HEK293 (cell line): Measurements from ENCODE around the gene GRB2.
A peak's percentile ranks its signal among the peaks of the same experiment; 100 is the strongest.

ENCODE experiments used
- KLF8 ChIP-seq: fragments of 450-650 bp; formaldehyde crosslinking; IDR thresholded peaks from 2 replicates; pipeline ENCODE4 v1.5.1; 2016; ENCODE audit warnings: missing biosample characterization, missing genetic modification characterization
- MYNN ChIP-seq: fragments of 450-650 bp; formaldehyde crosslinking; IDR thresholded peaks from 2 replicates; pipeline ENCODE4 v1.5.1; 2016; ENCODE audit warnings: missing biosample characterization, missing genetic modification characterization, borderline replicate concordance
- PATZ1 ChIP-seq: fragments of 450-650 bp; formaldehyde crosslinking; IDR thresholded peaks from 2 replicates; pipeline ENCODE4 v1.5.1; 2016; ENCODE audit warnings: missing biosample characterization, missing genetic modification characterization
- YY1 ChIP-seq: fragments of 450-650 bp; formaldehyde crosslinking; IDR thresholded peaks from 2 replicates; pipeline ENCODE4 v1.5.1; 2018; ENCODE audit warnings: missing biosample characterization, missing genetic modification characterization
- ZBTB20 ChIP-seq: fragments of 450-650 bp; formaldehyde crosslinking; IDR thresholded peaks from 2 replicates; pipeline ENCODE4 v1.5.1; 2016; ENCODE audit warnings: missing biosample characterization, missing genetic modification characterization
- ZBTB21 ChIP-seq: fragments of 450-650 bp; formaldehyde crosslinking; IDR thresholded peaks from 2 replicates; pipeline ENCODE4 v1.5.1; 2017; ENCODE audit warnings: missing biosample characterization, missing genetic modification characterization
- ZBTB48 ChIP-seq: fragments of 450-650 bp; formaldehyde crosslinking; IDR thresholded peaks from 2 replicates; pipeline ENCODE4 v1.5.1; 2016; ENCODE audit warnings: missing biosample characterization, missing genetic modification characterization
- ZBTB8A ChIP-seq: fragments of 450-650 bp; formaldehyde crosslinking; IDR thresholded peaks from 2 replicates; pipeline ENCODE4 v1.5.1; 2016; ENCODE audit warnings: missing biosample characterization, missing genetic modification characterization
- ZEB2 ChIP-seq: fragments of 450-650 bp; formaldehyde crosslinking; IDR thresholded peaks from 2 replicates; pipeline ENCODE4 v1.5.1; 2016; ENCODE audit warnings: missing biosample characterization, missing genetic modification characterization
- ZNF112 ChIP-seq: fragments of 450-650 bp; formaldehyde crosslinking; IDR thresholded peaks from 2 replicates; pipeline ENCODE4 v1.5.0; 2017; ENCODE audit warnings: missing biosample characterization, missing genetic modification characterization
- ZNF121 ChIP-seq: fragments of 450-650 bp; formaldehyde crosslinking; IDR thresholded peaks from 2 replicates; pipeline ENCODE4 v1.5.1; 2016; ENCODE audit warnings: missing biosample characterization, missing genetic modification characterization
- ZNF132 ChIP-seq: fragments of 450-650 bp; formaldehyde crosslinking; IDR thresholded peaks from 2 replicates; pipeline ENCODE4 v1.5.1; 2017; ENCODE audit warnings: missing biosample characterization, missing genetic modification characterization, borderline replicate concordance
- ZNF157 ChIP-seq: fragments of 450-650 bp; formaldehyde crosslinking; IDR thresholded peaks from 2 replicates; pipeline ENCODE4 v1.5.1; 2016; ENCODE audit warnings: missing biosample characterization, missing genetic modification characterization
- ZNF19 ChIP-seq: fragments of 450-650 bp; formaldehyde crosslinking; IDR thresholded peaks from 2 replicates; pipeline ENCODE4; 2016; ENCODE audit warnings: missing biosample characterization, missing genetic modification characterization, low read depth
- ZNF202 ChIP-seq: fragments of 450-650 bp; formaldehyde crosslinking; IDR thresholded peaks from 2 replicates; pipeline ENCODE4 v1.5.1; 2016; ENCODE audit warnings: missing biosample characterization, missing genetic modification characterization, borderline replicate concordance
- ZNF501 ChIP-seq: fragments of 450-650 bp; formaldehyde crosslinking; IDR thresholded peaks from 2 replicates; pipeline ENCODE4 v1.5.1; 2016; ENCODE audit warnings: missing biosample characterization, missing genetic modification characterization
- ZNF529 ChIP-seq: fragments of 450-650 bp; formaldehyde crosslinking; IDR thresholded peaks from 2 replicates; pipeline ENCODE4 v1.5.1; 2017; ENCODE audit warnings: missing genetic modification characterization, missing biosample characterization; ENCODE audit not compliant: insufficient replicate concordance
- ZNF558 ChIP-seq: fragments of 450-650 bp; formaldehyde crosslinking; IDR thresholded peaks from 2 replicates; pipeline ENCODE4 v1.5.1; 2016; ENCODE audit warnings: missing biosample characterization, missing genetic modification characterization
- ZNF561 ChIP-seq: fragments of 450-650 bp; IDR thresholded peaks from 2 replicates; pipeline ENCODE4 v1.5.1; 2018; ENCODE audit warnings: missing biosample characterization, missing genetic modification characterization, borderline replicate concordance
- ZNF610 ChIP-seq: fragments of 450-650 bp; formaldehyde crosslinking; IDR thresholded peaks from 2 replicates; pipeline ENCODE4 v1.5.1; 2016; ENCODE audit warnings: missing biosample characterization, missing genetic modification characterization, borderline replicate concordance
- ZNF658 ChIP-seq: fragments of 450-650 bp; formaldehyde crosslinking; IDR thresholded peaks from 2 replicates; pipeline ENCODE4; 2016; ENCODE audit warnings: missing biosample characterization, missing genetic modification characterization
- ZNF677 ChIP-seq: fragments of 450-650 bp; IDR thresholded peaks from 2 replicates; pipeline ENCODE4 v1.5.0; 2018; ENCODE audit warnings: missing biosample characterization, mild to moderate bottlenecking, missing genetic modification characterization, moderate library complexity
- ZNF747 ChIP-seq: fragments of 450-650 bp; formaldehyde crosslinking; IDR thresholded peaks from 2 replicates; pipeline ENCODE4 v1.5.1; 2016; ENCODE audit warnings: missing biosample characterization, missing genetic modification characterization
- ZNF792 ChIP-seq: fragments of 450-650 bp; formaldehyde crosslinking; IDR thresholded peaks from 2 replicates; pipeline ENCODE4 v1.5.1; 2016; ENCODE audit warnings: missing biosample characterization, missing genetic modification characterization
- ZNF830 ChIP-seq: fragments of 450-650 bp; IDR thresholded peaks from 2 replicates; pipeline ENCODE4 v1.5.0; 2018; ENCODE audit warnings: missing biosample characterization, missing genetic modification characterization, low read depth, mild to moderate bottlenecking, moderate library complexity
- TF ChIP-seq, protein P1 (sequence below): fragments of 450-650 bp; formaldehyde crosslinking; IDR thresholded peaks from 2 replicates; pipeline ENCODE4 v1.5.1; 2016; ENCODE audit warnings: missing biosample characterization, missing genetic modification characterization, low read depth
- TF ChIP-seq, protein P2 (sequence below): fragments of 450-650 bp; formaldehyde crosslinking; IDR thresholded peaks from 2 replicates; pipeline ENCODE4 v1.5.1; 2017; ENCODE audit warnings: missing biosample characterization, mild to moderate bottlenecking, missing genetic modification characterization, moderate library complexity
- TF ChIP-seq, protein P3 (sequence below): fragments of 450-650 bp; formaldehyde crosslinking; IDR thresholded peaks from 2 replicates; pipeline ENCODE4 v1.5.1; 2016; ENCODE audit warnings: missing biosample characterization, missing genetic modification characterization
- TF ChIP-seq, protein P4 (sequence below): fragments of 450-650 bp; formaldehyde crosslinking; IDR thresholded peaks from 2 replicates; pipeline ENCODE4 v1.5.1; 2016; ENCODE audit warnings: missing biosample characterization, missing genetic modification characterization
- TF ChIP-seq, protein P5 (sequence below): fragments of 450-650 bp; formaldehyde crosslinking; IDR thresholded peaks from 2 replicates; pipeline ENCODE4 v1.5.1; 2017; ENCODE audit warnings: missing biosample characterization, missing genetic modification characterization

GRB2 gene

DNA sequence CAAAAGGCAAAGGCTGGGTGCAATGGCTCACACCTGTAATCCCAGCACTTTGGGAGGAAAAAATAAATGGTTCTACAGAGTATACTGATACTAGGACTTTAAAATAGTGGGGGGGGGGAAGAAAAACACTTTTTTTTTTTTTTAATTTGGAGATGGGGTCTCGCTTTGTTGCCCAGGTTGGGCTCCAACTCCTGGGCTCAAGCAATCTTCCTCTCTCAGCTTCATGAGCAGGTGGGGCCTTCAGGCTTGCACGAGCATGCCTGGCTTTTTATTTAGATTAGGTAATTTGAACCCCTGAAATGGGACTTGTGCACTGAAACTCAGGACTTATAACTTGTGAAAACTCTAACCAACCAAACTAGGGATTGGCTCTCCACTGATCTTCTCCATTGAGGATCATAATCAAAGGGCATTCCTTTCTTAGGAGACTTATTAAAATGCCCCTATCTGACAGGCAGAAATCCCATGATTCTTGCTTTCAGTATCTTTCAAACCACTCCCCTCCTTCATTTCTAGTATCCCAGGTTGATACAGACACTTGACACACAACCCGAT, 16.9 kb downstream of the GRB2 start (continued):
- TF ChIP-seq ZEB2 (tag by site-specific recombination) (no peak), ZNF202 (no peak), ZNF19 (tag by site-specific recombination) (no peak), ZNF830 (no peak), ZNF529 (tag by site-specific recombination) (no peak), ZNF112 (no peak), ZNF501 (tag by site-specific recombination) (no peak), PATZ1 (tag by site-specific recombination) (no peak), YY1 (tag by site-specific recombination) (no peak), ZBTB21 (tag by site-specific recombination) (no peak), ZNF792 (tag by site-specific recombination) (no peak), ZNF561 (tag by site-specific recombination) (no peak), ZBTB20 (tag by site-specific recombination) (no peak), ZNF558 (0 out of 2 replicates have a peak, but pooled peaks have one; percentile 16), ZNF157 (no peak), ZNF658 (tag by site-specific recombination) (no peak), ZNF132 (tag by site-specific recombination) (no peak), ZNF610 (no peak), KLF8 (tag by site-specific recombination) (no peak), MYNN (tag by site-specific recombination) (0 out of 2 replicates have a peak, but pooled peaks have one; percentile 22), ZNF677 (tag by site-specific recombination) (no peak), ZNF747 (tag by site-specific recombination) (no peak), ZNF121 (peak; percentile 82), ZBTB48 (tag by site-specific recombination) (no peak), ZBTB8A (tag by site-specific recombination) (peak; percentile 55; the same call in 1 of the 2 replicates)
- TF ChIP-seq, protein P1, sequence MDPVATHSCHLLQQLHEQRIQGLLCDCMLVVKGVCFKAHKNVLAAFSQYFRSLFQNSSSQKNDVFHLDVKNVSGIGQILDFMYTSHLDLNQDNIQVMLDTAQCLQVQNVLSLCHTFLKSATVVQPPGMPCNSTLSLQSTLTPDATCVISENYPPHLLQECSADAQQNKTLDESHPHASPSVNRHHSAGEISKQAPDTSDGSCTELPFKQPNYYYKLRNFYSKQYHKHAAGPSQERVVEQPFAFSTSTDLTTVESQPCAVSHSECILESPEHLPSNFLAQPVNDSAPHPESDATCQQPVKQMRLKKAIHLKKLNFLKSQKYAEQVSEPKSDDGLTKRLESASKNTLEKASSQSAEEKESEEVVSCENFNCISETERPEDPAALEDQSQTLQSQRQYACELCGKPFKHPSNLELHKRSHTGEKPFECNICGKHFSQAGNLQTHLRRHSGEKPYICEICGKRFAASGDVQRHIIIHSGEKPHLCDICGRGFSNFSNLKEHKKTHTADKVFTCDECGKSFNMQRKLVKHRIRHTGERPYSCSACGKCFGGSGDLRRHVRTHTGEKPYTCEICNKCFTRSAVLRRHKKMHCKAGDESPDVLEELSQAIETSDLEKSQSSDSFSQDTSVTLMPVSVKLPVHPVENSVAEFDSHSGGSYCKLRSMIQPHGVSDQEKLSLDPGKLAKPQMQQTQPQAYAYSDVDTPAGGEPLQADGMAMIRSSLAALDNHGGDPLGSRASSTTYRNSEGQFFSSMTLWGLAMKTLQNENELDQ (tag by site-specific recombination): no peak
- TF ChIP-seq, protein P2, sequence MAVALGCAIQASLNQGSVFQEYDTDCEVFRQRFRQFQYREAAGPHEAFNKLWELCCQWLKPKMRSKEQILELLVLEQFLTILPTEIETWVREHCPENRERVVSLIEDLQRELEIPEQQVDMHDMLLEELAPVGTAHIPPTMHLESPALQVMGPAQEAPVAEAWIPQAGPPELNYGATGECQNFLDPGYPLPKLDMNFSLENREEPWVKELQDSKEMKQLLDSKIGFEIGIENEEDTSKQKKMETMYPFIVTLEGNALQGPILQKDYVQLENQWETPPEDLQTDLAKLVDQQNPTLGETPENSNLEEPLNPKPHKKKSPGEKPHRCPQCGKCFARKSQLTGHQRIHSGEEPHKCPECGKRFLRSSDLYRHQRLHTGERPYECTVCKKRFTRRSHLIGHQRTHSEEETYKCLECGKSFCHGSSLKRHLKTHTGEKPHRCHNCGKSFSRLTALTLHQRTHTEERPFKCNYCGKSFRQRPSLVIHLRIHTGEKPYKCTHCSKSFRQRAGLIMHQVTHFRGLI: peak; percentile 72; the same call in 1 of the 2 replicates
- TF ChIP-seq, protein P3, sequence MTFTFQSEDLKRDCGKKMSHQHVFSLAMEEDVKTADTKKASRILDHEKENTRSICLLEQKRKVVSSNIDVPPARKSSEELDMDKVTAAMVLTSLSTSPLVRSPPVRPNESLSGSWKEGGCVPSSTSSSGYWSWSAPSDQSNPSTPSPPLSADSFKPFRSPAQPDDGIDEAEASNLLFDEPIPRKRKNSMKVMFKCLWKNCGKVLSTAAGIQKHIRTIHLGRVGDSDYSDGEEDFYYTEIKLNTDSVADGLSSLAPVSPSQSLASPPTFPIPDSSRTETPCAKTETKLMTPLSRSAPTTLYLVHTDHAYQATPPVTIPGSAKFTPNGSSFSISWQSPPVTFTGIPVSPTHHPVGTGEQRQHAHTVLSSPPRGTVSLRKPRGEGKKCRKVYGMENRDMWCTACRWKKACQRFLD (tag by site-specific recombination): no peak
- TF ChIP-seq, protein P4, sequence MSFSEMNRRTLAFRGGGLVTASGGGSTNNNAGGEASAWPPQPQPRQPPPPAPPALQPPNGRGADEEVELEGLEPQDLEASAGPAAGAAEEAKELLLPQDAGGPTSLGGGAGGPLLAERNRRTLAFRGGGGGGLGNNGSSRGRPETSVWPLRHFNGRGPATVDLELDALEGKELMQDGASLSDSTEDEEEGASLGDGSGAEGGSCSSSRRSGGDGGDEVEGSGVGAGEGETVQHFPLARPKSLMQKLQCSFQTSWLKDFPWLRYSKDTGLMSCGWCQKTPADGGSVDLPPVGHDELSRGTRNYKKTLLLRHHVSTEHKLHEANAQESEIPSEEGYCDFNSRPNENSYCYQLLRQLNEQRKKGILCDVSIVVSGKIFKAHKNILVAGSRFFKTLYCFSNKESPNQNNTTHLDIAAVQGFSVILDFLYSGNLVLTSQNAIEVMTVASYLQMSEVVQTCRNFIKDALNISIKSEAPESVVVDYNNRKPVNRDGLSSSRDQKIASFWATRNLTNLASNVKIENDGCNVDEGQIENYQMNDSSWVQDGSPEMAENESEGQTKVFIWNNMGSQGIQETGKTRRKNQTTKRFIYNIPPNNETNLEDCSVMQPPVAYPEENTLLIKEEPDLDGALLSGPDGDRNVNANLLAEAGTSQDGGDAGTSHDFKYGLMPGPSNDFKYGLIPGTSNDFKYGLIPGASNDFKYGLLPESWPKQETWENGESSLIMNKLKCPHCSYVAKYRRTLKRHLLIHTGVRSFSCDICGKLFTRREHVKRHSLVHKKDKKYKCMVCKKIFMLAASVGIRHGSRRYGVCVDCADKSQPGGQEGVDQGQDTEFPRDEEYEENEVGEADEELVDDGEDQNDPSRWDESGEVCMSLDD: no peak
- TF ChIP-seq, protein P5, sequence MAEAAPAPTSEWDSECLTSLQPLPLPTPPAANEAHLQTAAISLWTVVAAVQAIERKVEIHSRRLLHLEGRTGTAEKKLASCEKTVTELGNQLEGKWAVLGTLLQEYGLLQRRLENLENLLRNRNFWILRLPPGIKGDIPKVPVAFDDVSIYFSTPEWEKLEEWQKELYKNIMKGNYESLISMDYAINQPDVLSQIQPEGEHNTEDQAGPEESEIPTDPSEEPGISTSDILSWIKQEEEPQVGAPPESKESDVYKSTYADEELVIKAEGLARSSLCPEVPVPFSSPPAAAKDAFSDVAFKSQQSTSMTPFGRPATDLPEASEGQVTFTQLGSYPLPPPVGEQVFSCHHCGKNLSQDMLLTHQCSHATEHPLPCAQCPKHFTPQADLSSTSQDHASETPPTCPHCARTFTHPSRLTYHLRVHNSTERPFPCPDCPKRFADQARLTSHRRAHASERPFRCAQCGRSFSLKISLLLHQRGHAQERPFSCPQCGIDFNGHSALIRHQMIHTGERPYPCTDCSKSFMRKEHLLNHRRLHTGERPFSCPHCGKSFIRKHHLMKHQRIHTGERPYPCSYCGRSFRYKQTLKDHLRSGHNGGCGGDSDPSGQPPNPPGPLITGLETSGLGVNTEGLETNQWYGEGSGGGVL: no peak
